ENCODE data around the gene C3orf18.

The C3orf18 gene

GRCh38 chr3:50510325-50510724 lies 57.2 kb downstream of the C3orf18 start:
- Histone ChIP-seq H3K27me3 (replicated peaks) (peaks cover 2% of the 10 kb centered on the region), H3K27ac (no peak overlapping the region), H3K36me3 (replicated peaks) (no peaks in the 10 kb centered on the region), H3K4me3 (ENCODE audit: low read depth, low read length) (no peak overlapping the region)
- DNase-seq, result no peak
- TF ChIP-seq CTCF (IDR thresholded peaks at IDR 0.05; ENCODE audit: low read depth, low read length, missing control alignments), result no peak
- in situ Hi-C loops (cut with HindIII; ENCODE audit: low pct_ligation_motif_present, low sequenced_read_pairs), result no loop called here

GRCh38 chr3:50509715-50510114 lies 57.8 kb downstream of the C3orf18 start:
- no peaks in the 10 kb centered on the region for H3K36me3 ChIP-seq (replicated peaks)
- in situ Hi-C loops (cut with HindIII; ENCODE audit: low pct_ligation_motif_present, low sequenced_read_pairs), result no loop called here
- H3K4me3 ChIP-seq (ENCODE audit: low read depth, low read length), result no peak overlapping the region
- H3K27me3 ChIP-seq (replicated peaks), result peaks cover 2% of the 10 kb centered on the region
- H3K27ac ChIP-seq, result no peak overlapping the region
- no peak for TF ChIP-seq CTCF (IDR thresholded peaks at IDR 0.05; ENCODE audit: low read depth, low read length, missing control alignments)
- DNase-seq, result no peak

- Histone ChIP-seq H3K4me3 (ENCODE audit: low read depth, low read length) (no peak overlapping the region), H3K36me3 (replicated peaks) (no peaks in the 10 kb centered on the region), H3K27ac (no peak overlapping the region), H3K27me3 (replicated peaks) (peaks cover 11% of the 10 kb centered on the region)
- in situ Hi-C loops (cut with HindIII; ENCODE audit: low pct_ligation_motif_present, low sequenced_read_pairs), result no loop called here
- TF ChIP-seq CTCF (IDR thresholded peaks at IDR 0.05; ENCODE audit: low read depth, low read length, missing control alignments), result no peak
- DNase-seq, result no peak
These were observed 58.7 kb downstream of the C3orf18 start for GRCh38 chr3:50508821-50509220.

Measured in brain microvascular endothelial cell (primary cell).